Gastrocnemius medialis (tissue), 4 donors: Measurements from ENCODE around the gene GNB5. TPM values are rescaled to one million over a fixed set of nuclear protein-coding genes. Genes with fewer than 3 reads are reported as not detected.

ENCODE experiments used
- ATAC-seq, 2 donors: fragments of 150-250 bp; one replicate each; pipeline ENCODE4 v1.9.1; 2016
- DNase-seq, 2 donors: peaks; one replicate each; pipeline ENCODE4 v3.0.0-alpha.2; 2019
- H3K27ac ChIP-seq, 4 donors: fragments of 200-600 bp; sonication (generic); 1 replicate in 1 of 4; 2 replicates in 3 of 4; pipeline ENCODE4 v1.5.1; 2016 to 2018; ENCODE audit warnings: mild to moderate bottlenecking in 2 of 4, moderate library complexity in 1 of 4
- H3K27me3 ChIP-seq, 3 donors: fragments of 200-600 bp; sonication (generic) in 2 of 3; 1 replicate in 1 of 3; 2 replicates in 2 of 3; pipeline versions ENCODE4 v1.5.1 to v1.6.0; 2016 to 2019; ENCODE audit warnings: mild to moderate bottlenecking in 1 of 3, moderate library complexity in 1 of 3
- H3K36me3 ChIP-seq, 2 donors: fragments of 200-600 bp; sonication (generic) in 1 of 2; one replicate each; pipeline ENCODE4 v1.5.1; 2017 to 2018
- H3K4me1 ChIP-seq, 2 donors: fragments of 200-600 bp; sonication (generic) in 1 of 2; one replicate each; pipeline ENCODE4 v1.5.1; 2016 to 2017; ENCODE audit warnings: mild to moderate bottlenecking in 2 of 2
- H3K4me3 ChIP-seq, 4 donors: fragments of 200-600 bp; sonication (generic) in 3 of 4; 1 replicate in 1 of 4; 2 replicates in 3 of 4; pipeline ENCODE4 v1.5.1; 2016 to 2019; ENCODE audit warnings: mild to moderate bottlenecking in 2 of 4
- H3K9me3 ChIP-seq, 3 donors: fragments of 200-600 bp; sonication (generic) in 2 of 3; 1 replicate in 1 of 3; 2 replicates in 2 of 3; pipeline ENCODE4 v1.5.1; 2016 to 2019
- POLR2A ChIP-seq, 2 donors: fragments of 450-650 bp; IDR thresholded peaks; one replicate each; pipeline ENCODE4 v1.6.1; 2017; ENCODE audit warnings: antibody characterized with exemption in 2 of 2, mild to moderate bottlenecking in 2 of 2, moderate library complexity in 2 of 2
- in situ Hi-C, 4 donors: fragments of 200-750 bp; cut with MboI; loops; one replicate each; pipeline versions ENCODE4 v1.15.0 to v1.8.0; 2017; ENCODE audit warnings: low sequenced_read_pairs in 4 of 4
- intact Hi-C: fragments of 100-400 bp; cut with DNase I; formaldehyde crosslinking; loops from one replicate; pipeline ENCODE4 v1.15.1; 2023; ENCODE audit warnings: low total_unique reads
- total RNA-seq, 4 donors: library from RNA; depleted of rRNA; stranded (reverse); fragments of >200 nt; gene quantifications; one replicate each; pipeline versions ENCODE4 v1.1.0 to v1.2.3, GENCODE V29; 2016
- TF ChIP-seq, protein P1 (sequence below), 5 experiments: fragments of 450-650 bp in 3 of 5; fragments of 200-600 bp in 2 of 5; sonication (generic) in 2 of 5; IDR thresholded peaks in 4 of 5; conservative IDR thresholded peaks in 1 of 5; 1 replicate in 4 of 5; 2 replicates in 1 of 5; pipeline ENCODE4 v1.5.1; 2016 to 2019; ENCODE audit warnings: antibody characterized with exemption in 5 of 5, mild to moderate bottlenecking in 3 of 5, moderate library complexity in 3 of 5

GNB5 gene
- total RNA-seq, 4 donors from 2014 or later: 2.9 to 4.6 (median 3.6) TPM

DNA sequence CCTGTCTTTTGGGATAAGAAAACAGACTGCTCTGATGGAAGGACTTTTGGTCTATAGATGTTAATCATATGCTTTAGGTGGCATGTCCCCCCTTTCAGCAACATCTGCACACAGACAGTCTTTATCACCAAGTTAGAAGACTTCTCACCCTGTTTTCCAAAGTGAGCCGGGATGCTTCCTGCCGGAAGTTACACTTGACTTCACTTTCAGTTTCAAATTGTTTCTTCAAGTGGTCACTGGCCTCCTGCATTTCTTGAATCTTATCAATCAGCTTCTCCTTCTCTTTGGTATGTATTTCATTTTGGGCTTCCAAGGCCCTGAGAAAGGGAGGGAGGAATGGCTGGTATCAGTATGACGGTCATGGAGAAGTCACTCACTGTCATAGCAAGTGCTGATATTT lies 27.2 kb upstream of the GNB5 start:
- Histone ChIP-seq H3K36me3 (no peaks in the 10 kb centered on the region), H3K9me3 (no peaks in the 10 kb centered on the region), H3K4me1 (peaks cover 10 to 23% of the 10 kb centered on the region in 2 donors), H3K27ac (no peak overlapping the region), H3K4me3 (no peak overlapping the region), H3K27me3 (no peaks in the 10 kb centered on the region)
- intact Hi-C loops (no loop called here), in situ Hi-C loops (no loop called here)
- ATAC-seq (no peak), DNase-seq (no peak)
- no peak for TF ChIP-seq POLR2A (IDR thresholded peaks at IDR 0.05)
- TF ChIP-seq, protein P1, sequence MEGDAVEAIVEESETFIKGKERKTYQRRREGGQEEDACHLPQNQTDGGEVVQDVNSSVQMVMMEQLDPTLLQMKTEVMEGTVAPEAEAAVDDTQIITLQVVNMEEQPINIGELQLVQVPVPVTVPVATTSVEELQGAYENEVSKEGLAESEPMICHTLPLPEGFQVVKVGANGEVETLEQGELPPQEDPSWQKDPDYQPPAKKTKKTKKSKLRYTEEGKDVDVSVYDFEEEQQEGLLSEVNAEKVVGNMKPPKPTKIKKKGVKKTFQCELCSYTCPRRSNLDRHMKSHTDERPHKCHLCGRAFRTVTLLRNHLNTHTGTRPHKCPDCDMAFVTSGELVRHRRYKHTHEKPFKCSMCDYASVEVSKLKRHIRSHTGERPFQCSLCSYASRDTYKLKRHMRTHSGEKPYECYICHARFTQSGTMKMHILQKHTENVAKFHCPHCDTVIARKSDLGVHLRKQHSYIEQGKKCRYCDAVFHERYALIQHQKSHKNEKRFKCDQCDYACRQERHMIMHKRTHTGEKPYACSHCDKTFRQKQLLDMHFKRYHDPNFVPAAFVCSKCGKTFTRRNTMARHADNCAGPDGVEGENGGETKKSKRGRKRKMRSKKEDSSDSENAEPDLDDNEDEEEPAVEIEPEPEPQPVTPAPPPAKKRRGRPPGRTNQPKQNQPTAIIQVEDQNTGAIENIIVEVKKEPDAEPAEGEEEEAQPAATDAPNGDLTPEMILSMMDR (IDR thresholded peaks at IDR 0.05 in 4 of 5, conservative IDR thresholded peaks at IDR 0.05 in 1 of 5): no peak

DNA sequence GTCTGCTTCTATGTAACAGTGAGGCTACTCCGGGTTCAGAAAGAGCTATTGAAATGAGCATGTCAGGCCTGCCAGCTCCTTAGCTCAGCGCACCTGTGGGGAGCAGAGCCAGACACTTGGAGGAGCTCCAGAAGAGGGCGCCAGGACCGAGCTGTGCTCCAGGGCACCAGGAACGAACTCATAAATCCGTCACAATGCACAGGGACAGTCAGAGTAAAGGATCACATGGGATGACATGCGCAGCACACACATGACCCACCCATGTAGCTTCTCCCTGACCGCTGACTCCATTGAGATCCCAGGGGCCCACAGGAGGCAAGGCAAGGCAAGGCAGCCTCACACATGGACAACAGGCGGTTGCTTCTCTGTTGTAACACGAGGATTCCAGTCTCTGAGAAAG lies 26.0 kb upstream of the GNB5 start:
- Histone ChIP-seq H3K4me3 (no peak overlapping the region), H3K36me3 (no peaks in the 10 kb centered on the region), H3K27me3 (no peaks in the 10 kb centered on the region), H3K27ac (peak overlapping the region in 1 of 4 donors; percentile 44), H3K9me3 (no peaks in the 10 kb centered on the region), H3K4me1 (peaks cover 12 to 25% of the 10 kb centered on the region in 2 donors)
- DNase-seq: peak; percentile 39 to 51
- in situ Hi-C loops: no loop called here
- ATAC-seq: peak; percentile 75 to 85
- intact Hi-C loops: no loop called here
- TF ChIP-seq, protein P1 (IDR thresholded peaks at IDR 0.05 in 4 of 5, conservative IDR thresholded peaks at IDR 0.05 in 1 of 5): no peak

DNA sequence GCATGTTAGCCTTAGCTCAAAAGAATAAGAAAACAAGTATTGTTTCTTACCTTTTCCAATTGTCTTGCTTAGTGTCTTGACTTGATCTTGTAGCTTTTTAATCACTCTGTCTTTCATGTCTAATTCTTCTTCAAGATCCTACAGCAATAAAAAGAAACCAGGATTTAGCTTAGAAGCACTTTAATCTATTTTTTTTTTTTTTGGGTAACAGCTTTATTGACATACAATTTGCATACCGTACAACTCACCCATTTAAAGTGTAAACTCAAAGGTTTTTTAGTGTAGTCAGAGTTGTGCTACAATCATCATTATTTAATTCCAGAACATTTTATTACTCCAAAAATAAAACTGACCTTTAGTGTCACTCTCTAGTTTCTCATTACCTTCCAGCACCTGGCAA lies 23.4 kb upstream of the GNB5 start:
- intact Hi-C loops (no loop called here), in situ Hi-C loops (no loop called here)
- no peaks in the 10 kb centered on the region for H3K9me3 ChIP-seq

DNA sequence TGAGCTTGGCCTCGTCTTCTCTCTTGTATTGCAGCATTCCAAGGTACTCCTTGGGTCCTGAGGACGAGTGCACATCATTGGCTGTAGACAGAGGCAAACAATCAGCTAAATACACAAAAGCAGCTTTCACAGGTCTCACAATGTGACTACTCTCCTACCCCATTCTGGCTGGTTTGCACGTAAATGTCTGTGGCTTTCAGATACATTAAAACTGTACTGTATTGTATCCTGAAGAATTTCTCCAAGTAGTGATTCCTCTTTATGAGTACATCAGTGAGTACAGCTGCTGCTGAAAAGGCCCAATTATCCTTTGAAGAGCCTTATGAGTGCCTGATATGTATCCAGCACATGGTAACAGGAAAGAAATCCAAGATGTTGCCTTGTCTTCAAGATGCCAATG lies 22.0 kb upstream of the GNB5 start:
- TF ChIP-seq POLR2A (IDR thresholded peaks at IDR 0.05): no peak
- TF ChIP-seq, protein P1 (IDR thresholded peaks at IDR 0.05 in 4 of 5, conservative IDR thresholded peaks at IDR 0.05 in 1 of 5): no peak
- ATAC-seq (no peak), DNase-seq (no peak)
- intact Hi-C loops: no loop called here
- Histone ChIP-seq H3K4me3 (no peak overlapping the region), H3K4me1 (peaks cover 12 to 25% of the 10 kb centered on the region in 2 donors), H3K27ac (no peak overlapping the region), H3K27me3 (no peaks in the 10 kb centered on the region), H3K9me3 (no peaks in the 10 kb centered on the region), H3K36me3 (no peaks in the 10 kb centered on the region)
- in situ Hi-C loops: no loop called here

More for the DNA sequence above, 23.4 kb upstream of the GNB5 start:
- Histone ChIP-seq H3K36me3 (no peaks in the 10 kb centered on the region), H3K4me3 (no peak overlapping the region), H3K27me3 (no peaks in the 10 kb centered on the region), H3K4me1 (peaks cover 12 to 25% of the 10 kb centered on the region in 2 donors), H3K27ac (no peak overlapping the region)
- TF ChIP-seq POLR2A (IDR thresholded peaks at IDR 0.05): no peak
- TF ChIP-seq, protein P1 (IDR thresholded peaks at IDR 0.05 in 4 of 5, conservative IDR thresholded peaks at IDR 0.05 in 1 of 5): no peak
- DNase-seq: no peak
- no peak for ATAC-seq

DNA sequence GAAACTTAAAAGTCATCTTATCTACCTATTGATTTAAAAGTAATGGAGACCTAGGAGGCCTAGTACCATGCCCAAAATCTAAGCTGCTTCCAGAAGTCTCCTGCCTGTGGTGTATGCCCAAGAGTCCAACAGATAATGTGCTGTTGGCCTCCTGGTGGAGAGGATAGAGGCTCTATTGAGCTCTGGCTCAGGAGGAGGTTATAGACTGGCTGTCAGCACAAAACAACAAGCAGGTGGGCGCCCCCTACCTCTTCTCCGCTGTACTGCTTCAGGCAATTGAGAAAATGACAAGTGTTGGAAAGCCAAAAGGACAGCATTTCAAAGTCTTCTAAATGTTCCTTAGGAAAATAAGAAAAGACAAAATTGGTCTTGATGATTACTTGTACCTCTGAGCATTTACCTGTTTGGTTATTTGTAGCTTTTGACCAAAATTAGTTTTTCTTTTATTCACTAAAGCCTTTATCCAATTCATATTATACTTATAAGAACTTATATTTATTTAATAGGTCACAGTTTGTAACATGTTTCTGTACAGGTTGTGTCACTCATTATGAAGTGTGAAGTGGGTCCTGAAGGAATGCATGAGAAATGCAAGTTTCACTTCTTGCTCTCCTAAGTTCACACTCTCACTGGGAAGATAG lies 17.2 kb upstream of the GNB5 start:
- DNase-seq: peak in 1 of 2 donors; percentile 17
- in situ Hi-C loops: no loop called here

More for the DNA sequence above, 17.2 kb upstream of the GNB5 start:
- H3K27ac ChIP-seq: no peak overlapping the region
- no peak for ATAC-seq
- no peak overlapping the region for H3K4me3 ChIP-seq
- TF ChIP-seq, protein P1 (IDR thresholded peaks at IDR 0.05 in 4 of 5, conservative IDR thresholded peaks at IDR 0.05 in 1 of 5): peak in 4 of 5 experiments; percentile 17 to 50 (median 32)
- no peak for TF ChIP-seq POLR2A (IDR thresholded peaks at IDR 0.05)
- no peaks in the 10 kb centered on the region for H3K9me3 ChIP-seq
- H3K36me3 ChIP-seq: peaks cover 0 to 4% of the 10 kb centered on the region in 2 donors
- intact Hi-C loops: no loop called here
- no peaks in the 10 kb centered on the region for H3K27me3 ChIP-seq
- H3K4me1 ChIP-seq: peaks cover 2% of the 10 kb centered on the region in 2 donors
